Liver (tissue), 3 donors: ENCODE results near the gene ZNF213.

ENCODE experiments used
- EGR1 ChIP-seq, 2 donors: IDR thresholded peaks; 2 replicates each; pipeline ENCODE4 v1.6.1; 2016 to 2018; ENCODE audit warnings: antibody characterized with exemption in 2 of 2, low read depth in 2 of 2
- FOXA2 ChIP-seq: IDR thresholded peaks from 2 replicates; pipeline ENCODE4 v1.6.1; 2016; ENCODE audit warnings: antibody characterized with exemption
- GABPA ChIP-seq, 2 donors: IDR thresholded peaks in 1 of 2; conservative IDR thresholded peaks in 1 of 2; 2 replicates each; pipeline ENCODE4 v1.6.1; 2016; ENCODE audit warnings: antibody characterized with exemption in 2 of 2, mild to moderate bottlenecking in 1 of 2, moderate library complexity in 1 of 2
- JUND ChIP-seq, 2 donors: IDR thresholded peaks; 2 replicates each; pipeline ENCODE4 v1.6.1; 2016; ENCODE audit warnings: antibody characterized with exemption in 2 of 2
- NR2F2 ChIP-seq: IDR thresholded peaks from 2 replicates; pipeline ENCODE4 v1.6.1; 2016; ENCODE audit warnings: antibody characterized with exemption
- RAD21 ChIP-seq, 2 donors: IDR thresholded peaks; 2 replicates each; pipeline ENCODE4 v1.6.1; 2016; ENCODE audit warnings: antibody characterized with exemption in 2 of 2, mild to moderate bottlenecking in 2 of 2
- SP1 ChIP-seq: IDR thresholded peaks from 2 replicates; pipeline ENCODE4 v1.6.1; 2018; ENCODE audit warnings: antibody characterized with exemption, mild to moderate bottlenecking
- TAF1 ChIP-seq: conservative IDR thresholded peaks from 2 replicates; pipeline ENCODE4 v1.6.1; 2016; ENCODE audit warnings: antibody characterized with exemption, mild to moderate bottlenecking
- YY1 ChIP-seq: IDR thresholded peaks from 2 replicates; pipeline ENCODE4 v1.6.1; 2016; ENCODE audit warnings: antibody characterized with exemption, mild to moderate bottlenecking
- TF ChIP-seq, protein P1 (sequence below): IDR thresholded peaks from 2 replicates; pipeline ENCODE4 v1.6.1; 2016; ENCODE audit warnings: antibody characterized with exemption, mild to moderate bottlenecking
- TF ChIP-seq, protein P2 (sequence below): IDR thresholded peaks from 2 replicates; pipeline ENCODE4 v1.6.1; 2016; ENCODE audit warnings: antibody characterized with exemption
- TF ChIP-seq, protein P3 (sequence below): fragments of 150-350 bp; IDR thresholded peaks from 2 replicates; pipeline ENCODE4 v1.5.1; 2017; ENCODE audit warnings: improper control_type of control experiment, low read depth, low read length; ENCODE audit not compliant: missing input control
- TF ChIP-seq, protein P4 (sequence below): IDR thresholded peaks from 2 replicates; pipeline ENCODE4 v1.6.1; 2016; ENCODE audit warnings: antibody characterized with exemption
- TF ChIP-seq, protein P5 (sequence below): IDR thresholded peaks from 2 replicates; pipeline ENCODE4 v1.6.1; 2016; ENCODE audit warnings: antibody characterized with exemption
- donor health status: healthy.
- donor health status: healthy.

DNA sequence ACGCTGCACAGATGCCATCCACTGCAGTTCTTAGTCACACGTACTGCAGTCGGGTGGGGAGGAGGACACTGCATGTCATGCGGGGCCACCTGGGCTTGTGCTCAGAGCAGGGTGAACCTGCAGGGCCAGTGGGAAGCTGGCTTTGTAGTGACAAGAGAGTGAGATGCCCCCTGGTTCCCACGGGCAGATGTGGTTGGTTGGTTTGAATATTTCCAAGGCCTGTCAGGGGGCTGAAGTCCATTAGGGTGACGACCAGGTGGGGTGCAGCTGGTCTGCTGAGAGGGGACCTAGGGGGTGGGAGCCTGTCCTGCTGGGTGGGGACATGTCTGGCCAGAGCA lies 14.3 kb downstream of the ZNF213 start:
- TF ChIP-seq, protein P1, sequence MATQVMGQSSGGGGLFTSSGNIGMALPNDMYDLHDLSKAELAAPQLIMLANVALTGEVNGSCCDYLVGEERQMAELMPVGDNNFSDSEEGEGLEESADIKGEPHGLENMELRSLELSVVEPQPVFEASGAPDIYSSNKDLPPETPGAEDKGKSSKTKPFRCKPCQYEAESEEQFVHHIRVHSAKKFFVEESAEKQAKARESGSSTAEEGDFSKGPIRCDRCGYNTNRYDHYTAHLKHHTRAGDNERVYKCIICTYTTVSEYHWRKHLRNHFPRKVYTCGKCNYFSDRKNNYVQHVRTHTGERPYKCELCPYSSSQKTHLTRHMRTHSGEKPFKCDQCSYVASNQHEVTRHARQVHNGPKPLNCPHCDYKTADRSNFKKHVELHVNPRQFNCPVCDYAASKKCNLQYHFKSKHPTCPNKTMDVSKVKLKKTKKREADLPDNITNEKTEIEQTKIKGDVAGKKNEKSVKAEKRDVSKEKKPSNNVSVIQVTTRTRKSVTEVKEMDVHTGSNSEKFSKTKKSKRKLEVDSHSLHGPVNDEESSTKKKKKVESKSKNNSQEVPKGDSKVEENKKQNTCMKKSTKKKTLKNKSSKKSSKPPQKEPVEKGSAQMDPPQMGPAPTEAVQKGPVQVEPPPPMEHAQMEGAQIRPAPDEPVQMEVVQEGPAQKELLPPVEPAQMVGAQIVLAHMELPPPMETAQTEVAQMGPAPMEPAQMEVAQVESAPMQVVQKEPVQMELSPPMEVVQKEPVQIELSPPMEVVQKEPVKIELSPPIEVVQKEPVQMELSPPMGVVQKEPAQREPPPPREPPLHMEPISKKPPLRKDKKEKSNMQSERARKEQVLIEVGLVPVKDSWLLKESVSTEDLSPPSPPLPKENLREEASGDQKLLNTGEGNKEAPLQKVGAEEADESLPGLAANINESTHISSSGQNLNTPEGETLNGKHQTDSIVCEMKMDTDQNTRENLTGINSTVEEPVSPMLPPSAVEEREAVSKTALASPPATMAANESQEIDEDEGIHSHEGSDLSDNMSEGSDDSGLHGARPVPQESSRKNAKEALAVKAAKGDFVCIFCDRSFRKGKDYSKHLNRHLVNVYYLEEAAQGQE, result no peak
- TF ChIP-seq, protein P2, sequence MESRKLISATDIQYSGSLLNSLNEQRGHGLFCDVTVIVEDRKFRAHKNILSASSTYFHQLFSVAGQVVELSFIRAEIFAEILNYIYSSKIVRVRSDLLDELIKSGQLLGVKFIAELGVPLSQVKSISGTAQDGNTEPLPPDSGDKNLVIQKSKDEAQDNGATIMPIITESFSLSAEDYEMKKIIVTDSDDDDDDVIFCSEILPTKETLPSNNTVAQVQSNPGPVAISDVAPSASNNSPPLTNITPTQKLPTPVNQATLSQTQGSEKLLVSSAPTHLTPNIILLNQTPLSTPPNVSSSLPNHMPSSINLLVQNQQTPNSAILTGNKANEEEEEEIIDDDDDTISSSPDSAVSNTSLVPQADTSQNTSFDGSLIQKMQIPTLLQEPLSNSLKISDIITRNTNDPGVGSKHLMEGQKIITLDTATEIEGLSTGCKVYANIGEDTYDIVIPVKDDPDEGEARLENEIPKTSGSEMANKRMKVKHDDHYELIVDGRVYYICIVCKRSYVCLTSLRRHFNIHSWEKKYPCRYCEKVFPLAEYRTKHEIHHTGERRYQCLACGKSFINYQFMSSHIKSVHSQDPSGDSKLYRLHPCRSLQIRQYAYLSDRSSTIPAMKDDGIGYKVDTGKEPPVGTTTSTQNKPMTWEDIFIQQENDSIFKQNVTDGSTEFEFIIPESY, result no peak
- TF ChIP-seq, protein P3, sequence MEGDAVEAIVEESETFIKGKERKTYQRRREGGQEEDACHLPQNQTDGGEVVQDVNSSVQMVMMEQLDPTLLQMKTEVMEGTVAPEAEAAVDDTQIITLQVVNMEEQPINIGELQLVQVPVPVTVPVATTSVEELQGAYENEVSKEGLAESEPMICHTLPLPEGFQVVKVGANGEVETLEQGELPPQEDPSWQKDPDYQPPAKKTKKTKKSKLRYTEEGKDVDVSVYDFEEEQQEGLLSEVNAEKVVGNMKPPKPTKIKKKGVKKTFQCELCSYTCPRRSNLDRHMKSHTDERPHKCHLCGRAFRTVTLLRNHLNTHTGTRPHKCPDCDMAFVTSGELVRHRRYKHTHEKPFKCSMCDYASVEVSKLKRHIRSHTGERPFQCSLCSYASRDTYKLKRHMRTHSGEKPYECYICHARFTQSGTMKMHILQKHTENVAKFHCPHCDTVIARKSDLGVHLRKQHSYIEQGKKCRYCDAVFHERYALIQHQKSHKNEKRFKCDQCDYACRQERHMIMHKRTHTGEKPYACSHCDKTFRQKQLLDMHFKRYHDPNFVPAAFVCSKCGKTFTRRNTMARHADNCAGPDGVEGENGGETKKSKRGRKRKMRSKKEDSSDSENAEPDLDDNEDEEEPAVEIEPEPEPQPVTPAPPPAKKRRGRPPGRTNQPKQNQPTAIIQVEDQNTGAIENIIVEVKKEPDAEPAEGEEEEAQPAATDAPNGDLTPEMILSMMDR, result no peak
- TF ChIP-seq, protein P4, sequence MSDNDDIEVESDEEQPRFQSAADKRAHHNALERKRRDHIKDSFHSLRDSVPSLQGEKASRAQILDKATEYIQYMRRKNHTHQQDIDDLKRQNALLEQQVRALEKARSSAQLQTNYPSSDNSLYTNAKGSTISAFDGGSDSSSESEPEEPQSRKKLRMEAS, result no peak
- TF ChIP-seq GABPA (IDR thresholded peaks at IDR 0.05 in 1 of 2, conservative IDR thresholded peaks at IDR 0.05 in 1 of 2) (no peak), YY1 (no peak), RAD21 (IDR thresholded peaks at IDR 0.05) (no peak), JUND (IDR thresholded peaks at IDR 0.05) (no peak), TAF1 (no peak), EGR1 (IDR thresholded peaks at IDR 0.05; ENCODE audit: low read depth in 2 of 2) (no peak), FOXA2 (no peak), NR2F2 (no peak), SP1 (no peak)
- TF ChIP-seq, protein P5, sequence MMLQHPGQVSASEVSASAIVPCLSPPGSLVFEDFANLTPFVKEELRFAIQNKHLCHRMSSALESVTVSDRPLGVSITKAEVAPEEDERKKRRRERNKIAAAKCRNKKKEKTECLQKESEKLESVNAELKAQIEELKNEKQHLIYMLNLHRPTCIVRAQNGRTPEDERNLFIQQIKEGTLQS, result no peak
